IPS DF 4.7 (cell line): Measurements from ENCODE around the gene SORL1.

Source experiments
- DNase-seq: peaks from one replicate; pipeline ENCODE4 v3.0.0-alpha.2; 2013; ENCODE audit warnings: low spot score; ENCODE audit errors: extremely low read depth

Gene SORL1

GRCh38 chr11:121654259-121654842 lies 202.2 kb downstream of the SORL1 start:
- DNase-seq, result no peak

GRCh38 chr11:121654843-121655536 lies 202.9 kb downstream of the SORL1 start:
- no peak for DNase-seq

DNA sequence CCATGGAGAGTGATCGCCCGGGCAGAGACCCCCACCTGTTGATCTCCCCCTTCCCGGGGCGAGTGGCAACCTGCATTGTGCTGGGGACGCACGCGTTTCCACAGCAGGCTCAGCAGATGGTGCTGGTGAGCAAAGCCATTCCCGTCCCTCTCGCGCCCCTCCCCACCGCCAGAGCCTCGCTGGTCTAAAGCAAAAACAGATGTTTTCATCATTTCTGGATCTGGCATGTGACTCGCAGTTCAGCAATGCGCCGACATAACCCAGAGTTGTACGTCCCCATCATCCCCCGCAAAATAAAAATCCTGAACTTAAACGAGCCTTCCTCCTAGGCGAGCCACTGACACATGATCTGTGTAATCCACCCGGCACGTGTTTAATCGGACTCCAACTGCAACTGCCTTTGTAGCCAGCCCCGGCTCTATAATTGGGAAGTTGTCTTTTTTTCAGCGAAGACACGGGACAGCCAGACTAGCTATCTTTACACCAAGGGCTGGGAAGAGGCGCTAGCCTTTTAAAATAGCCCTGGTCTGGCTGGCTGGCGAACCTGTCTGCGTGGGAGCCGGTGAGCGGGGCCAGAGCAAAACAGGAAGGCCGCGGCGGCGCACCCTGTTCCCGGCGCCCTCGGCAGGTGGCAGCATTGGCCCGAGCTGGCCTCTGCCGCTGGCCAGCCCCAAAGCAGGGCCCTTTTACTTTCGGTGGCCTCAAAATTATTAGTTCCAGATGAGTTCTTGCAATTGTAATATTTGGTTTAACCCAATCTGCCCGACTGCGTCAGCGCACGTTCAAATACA lies 203.6 kb downstream of the SORL1 start:
- no peak for DNase-seq

- no peak for DNase-seq
Observed at GRCh38 chr11:121656328-121657090, 204.4 kb downstream of the SORL1 start.

DNA sequence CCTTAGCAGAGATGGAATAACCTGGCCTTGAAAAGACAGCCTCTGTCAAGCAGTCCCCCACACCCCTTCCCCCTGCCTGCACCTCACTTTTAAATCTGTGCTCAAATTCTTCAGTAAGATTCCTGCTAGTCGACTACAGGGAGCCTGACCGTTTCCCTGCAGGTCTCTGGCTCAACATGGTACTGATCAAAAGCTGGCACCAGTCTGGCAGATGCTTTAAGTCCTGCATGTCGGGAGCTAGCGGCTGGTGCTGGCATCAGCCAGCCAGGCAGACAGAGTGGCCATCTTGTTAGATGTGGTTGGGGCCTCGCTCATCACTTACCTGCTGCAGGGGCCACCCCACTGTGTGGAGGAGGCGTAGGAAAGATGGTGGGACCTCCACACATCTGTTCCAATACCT lies 205.0 kb downstream of the SORL1 start:
- no peak for DNase-seq

GRCh38 chr11:121659811-121660210 lies 207.7 kb downstream of the SORL1 start:
- no peak for DNase-seq

GRCh38 chr11:121661880-121662486 lies 209.9 kb downstream of the SORL1 start:
- no peak for DNase-seq

DNA sequence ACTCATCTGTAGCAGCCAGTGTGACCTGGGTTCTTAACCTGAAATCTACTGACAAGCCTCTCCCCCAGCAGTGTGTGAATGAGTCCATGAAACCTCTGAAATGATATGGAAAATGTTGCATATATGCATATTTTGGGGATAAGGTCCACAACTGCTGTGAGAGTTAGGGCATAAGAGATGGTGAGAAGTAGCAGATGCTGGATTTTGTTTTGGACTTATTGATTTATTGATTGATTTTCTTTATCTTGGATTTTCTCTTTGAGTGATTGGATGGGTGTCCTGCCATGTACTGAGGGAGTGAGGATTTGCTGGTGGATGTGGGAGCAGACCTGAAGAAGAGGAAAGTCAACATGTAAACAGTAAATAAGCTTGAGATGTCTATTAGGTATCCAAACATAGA lies 212.0 kb downstream of the SORL1 start:
- no peak for DNase-seq

- DNase-seq, result no peak
Observed at GRCh38 chr11:121665206-121665838, 213.2 kb downstream of the SORL1 start.

DNA sequence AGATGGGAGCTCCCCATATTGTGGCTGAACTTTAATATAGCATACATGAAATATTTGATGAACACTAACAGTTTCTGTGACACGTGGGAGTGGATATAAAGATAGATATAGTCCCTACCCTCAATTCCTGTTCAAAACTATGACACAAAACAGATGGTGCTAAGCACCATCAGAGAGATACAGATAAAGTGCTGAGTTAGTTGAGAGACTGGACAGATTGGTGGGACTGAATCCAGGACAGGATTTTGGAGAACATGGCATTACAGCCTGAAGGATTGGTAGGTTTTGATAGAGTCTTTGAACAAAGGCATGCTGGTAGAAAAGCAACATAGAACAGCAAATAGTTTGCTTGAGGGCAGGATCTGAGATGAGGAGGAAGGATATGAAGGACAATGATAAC lies 215.7 kb downstream of the SORL1 start:
- no peak for DNase-seq

DNA sequence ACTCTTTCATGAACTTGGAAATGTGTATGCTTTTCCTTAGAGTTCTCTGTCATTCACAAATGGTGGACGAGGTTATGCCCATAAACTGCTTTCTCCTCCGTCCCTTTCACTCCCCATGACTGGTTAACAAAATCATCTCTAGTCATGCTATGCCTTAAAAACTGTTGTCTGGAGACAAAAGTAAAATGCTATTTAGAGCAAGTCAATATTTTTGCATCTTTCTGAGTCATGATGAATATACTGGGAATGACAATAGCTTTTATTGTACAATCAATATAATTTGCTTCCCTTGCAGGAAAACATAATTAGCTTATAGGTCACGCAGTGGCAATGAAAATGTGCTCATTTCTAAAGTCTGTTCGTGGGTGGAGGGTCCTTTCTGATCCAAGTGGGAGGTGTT lies 217.3 kb downstream of the SORL1 start:
- DNase-seq, result no peak

GRCh38 chr11:121670266-121670665 lies 218.2 kb downstream of the SORL1 start:
- DNase-seq, result no peak

GRCh38 chr11:121670805-121671282 lies 218.7 kb downstream of the SORL1 start:
- no peak for DNase-seq

- no peak for DNase-seq
Observed at GRCh38 chr11:121671283-121672168, 219.4 kb downstream of the SORL1 start.

DNA sequence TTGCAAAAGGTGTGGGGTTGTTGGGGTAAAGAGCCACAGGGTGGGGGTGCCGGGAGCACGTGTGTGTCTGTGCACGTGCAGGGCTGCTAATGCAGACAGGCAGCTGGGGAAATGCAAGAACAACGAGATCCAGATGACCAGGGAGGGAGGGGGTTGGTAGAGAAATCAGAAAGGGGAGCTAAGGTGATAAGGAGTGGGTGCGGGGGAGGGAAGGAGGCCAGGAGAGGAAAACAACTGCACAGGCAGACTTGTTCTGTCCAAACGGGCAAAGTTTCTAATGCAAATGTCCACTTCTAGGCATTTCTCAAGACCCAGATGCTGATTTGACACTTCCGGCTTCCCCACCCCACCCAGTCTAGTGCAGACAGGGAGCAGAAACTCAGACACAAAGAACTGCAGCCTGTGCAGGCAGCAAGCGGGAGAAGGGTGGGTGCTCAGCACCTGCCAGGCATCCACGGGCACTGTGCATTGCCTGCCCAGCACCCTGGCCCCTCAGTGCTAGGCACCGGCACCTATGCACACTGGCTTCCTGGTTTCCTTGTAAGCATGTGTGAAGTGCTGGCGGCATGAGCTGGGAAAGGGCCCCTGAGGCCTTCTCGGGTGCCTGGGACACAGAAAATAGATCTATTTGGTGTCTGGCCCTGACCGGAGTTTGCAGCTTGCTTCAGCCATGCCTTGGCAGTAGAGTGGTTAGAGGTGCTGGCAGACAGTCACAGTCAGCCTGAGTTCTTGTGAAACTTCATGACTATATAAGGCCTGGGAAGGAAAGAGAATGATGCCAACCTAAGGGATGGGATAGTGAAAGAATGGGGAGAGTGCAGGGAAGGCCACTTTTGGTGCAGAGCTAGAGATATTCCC lies 220.7 kb downstream of the SORL1 start:
- DNase-seq, result no peak

GRCh38 chr11:121681550-121682268 lies 229.6 kb downstream of the SORL1 start:
- no peak for DNase-seq
